ENCODE data around the gene SLC2A11. TPM values are rescaled to one million over a fixed set of nuclear protein-coding genes. Genes with fewer than 3 reads are reported as not detected.

The SLC2A11 gene, protein sequence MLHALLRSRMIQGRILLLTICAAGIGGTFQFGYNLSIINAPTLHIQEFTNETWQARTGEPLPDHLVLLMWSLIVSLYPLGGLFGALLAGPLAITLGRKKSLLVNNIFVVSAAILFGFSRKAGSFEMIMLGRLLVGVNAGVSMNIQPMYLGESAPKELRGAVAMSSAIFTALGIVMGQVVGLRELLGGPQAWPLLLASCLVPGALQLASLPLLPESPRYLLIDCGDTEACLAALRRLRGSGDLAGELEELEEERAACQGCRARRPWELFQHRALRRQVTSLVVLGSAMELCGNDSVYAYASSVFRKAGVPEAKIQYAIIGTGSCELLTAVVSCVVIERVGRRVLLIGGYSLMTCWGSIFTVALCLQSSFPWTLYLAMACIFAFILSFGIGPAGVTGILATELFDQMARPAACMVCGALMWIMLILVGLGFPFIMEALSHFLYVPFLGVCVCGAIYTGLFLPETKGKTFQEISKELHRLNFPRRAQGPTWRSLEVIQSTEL
- 20.6 and 20.7 TPM in 2 replicates for total RNA-seq (2014; rRNA removed; shearing (Covaris generic))
- 18.2 and 23.0 TPM in 2 replicates for polyA plus RNA-seq (2015; cell fraction: cytosol; rRNA removed)
- 97.9 and 105 TPM in 2 replicates for polyA plus RNA-seq (2015; cell fraction: nucleus; rRNA removed)

- in situ Hi-C loops (cut with HindIII; ENCODE audit: low pct_unique_long_range_greater_than_20kb, low sequenced_read_pairs), result no loop called here
- DNase-seq (ENCODE audit: low read depth, low spot score), result peak; percentile 99
Observed at GRCh38 chr22:23857606-23858483, at the start of gene SLC2A11. TSS of gene SLC2A11 (plus strand) at chr22:23857875. CDS start at chr22:23858000, 125 bp downstream.

- in situ Hi-C loops (cut with HindIII; ENCODE audit: low pct_unique_long_range_greater_than_20kb, low sequenced_read_pairs), result no loop called here
Observed at GRCh38 chr22:23812378-23812777, 45.3 kb upstream of the SLC2A11 start.

DNA sequence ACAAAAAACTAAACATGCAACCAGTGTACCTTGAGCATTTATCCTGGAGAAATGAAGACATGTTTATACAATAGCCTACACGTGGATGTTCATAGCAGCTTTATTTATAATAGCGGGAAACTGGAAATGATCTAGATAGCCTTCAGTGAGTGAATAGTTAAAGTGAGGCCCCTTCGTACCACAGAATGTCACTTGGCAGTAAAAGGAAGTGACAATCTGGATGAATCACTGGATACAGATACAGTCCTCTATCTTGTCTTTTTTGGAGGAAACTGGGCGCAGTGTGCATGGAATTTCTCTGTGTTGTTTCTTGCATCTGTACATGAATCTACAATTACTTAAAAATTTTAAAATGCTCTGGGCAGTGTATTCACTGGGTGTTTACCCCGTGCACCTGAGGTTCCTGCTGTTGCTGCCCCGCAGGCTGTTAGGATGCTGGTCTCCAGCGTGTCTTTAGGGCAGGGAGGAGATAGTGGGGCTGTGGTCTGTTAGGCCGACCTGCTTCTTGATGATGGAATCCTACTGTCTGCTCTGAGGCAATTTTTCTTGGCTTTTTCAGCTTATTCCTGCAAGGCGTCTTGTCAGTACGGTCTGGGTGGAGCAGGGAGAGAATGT is 42.0 kb upstream of the SLC2A11 start:
- no peak for DNase-seq (ENCODE audit: low read depth, low spot score)
- in situ Hi-C loops (cut with HindIII; ENCODE audit: low pct_unique_long_range_greater_than_20kb, low sequenced_read_pairs), result no loop called here

More at GRCh38 chr22:23812378-23812777, 45.3 kb upstream of the SLC2A11 start:
- no peak for DNase-seq (ENCODE audit: low read depth, low spot score)

GRCh38 chr22:23816156-23816976 is 41.3 kb upstream of the SLC2A11 start:
- in situ Hi-C loops (cut with HindIII; ENCODE audit: low pct_unique_long_range_greater_than_20kb, low sequenced_read_pairs), result no loop called here
- DNase-seq (ENCODE audit: low read depth, low spot score), result no peak

DNA sequence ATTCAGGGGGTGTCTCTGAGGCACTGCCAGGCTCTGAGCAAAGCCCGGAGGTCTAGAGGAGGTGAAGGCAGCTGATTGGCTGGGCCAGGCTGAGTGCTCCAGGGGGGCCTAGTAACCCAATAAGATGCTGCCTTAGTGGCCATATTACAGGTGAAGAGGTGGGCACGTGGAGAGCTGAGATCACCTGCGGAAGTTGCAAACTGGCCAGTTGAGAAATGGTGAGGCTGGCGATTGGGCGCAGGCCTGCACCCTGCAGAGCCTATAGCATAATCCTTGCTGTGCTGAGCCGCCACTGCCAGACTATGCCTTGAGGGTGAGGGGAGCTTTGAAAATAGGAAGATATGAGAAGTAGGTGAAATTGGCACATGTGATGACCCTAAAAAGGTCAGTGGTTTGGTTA is 40.5 kb upstream of the SLC2A11 start:
- in situ Hi-C loops (cut with HindIII; ENCODE audit: low pct_unique_long_range_greater_than_20kb, low sequenced_read_pairs), result no loop called here
- no peak for DNase-seq (ENCODE audit: low read depth, low spot score)

GRCh38 chr22:23818541-23818940 is 39.1 kb upstream of the SLC2A11 start:
- in situ Hi-C loops (cut with HindIII; ENCODE audit: low pct_unique_long_range_greater_than_20kb, low sequenced_read_pairs), result no loop called here
- no peak for DNase-seq (ENCODE audit: low read depth, low spot score)

DNA sequence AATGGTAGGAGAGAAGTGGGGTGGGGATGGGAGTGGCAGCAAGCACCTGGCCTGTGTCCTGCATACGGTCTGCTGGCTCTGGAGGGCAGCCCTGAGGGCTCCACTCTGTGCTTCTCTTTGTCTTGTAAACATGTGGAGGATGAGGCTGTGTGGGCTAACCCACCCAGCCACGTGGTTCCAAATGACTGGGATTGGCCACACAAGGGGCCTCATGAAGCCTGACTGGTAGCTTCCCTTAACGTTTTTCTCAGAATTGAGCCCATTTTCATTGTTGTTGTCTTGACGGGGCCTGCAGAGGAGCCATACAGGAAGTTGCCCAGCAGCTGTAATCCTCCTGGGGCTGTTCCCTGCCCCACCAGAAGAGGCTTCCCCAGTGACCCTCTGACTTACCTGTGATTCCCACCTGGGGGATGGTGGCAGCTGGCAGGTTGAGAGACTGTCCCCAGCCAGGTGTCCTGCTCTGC is 36.9 kb upstream of the SLC2A11 start:
- no peak for DNase-seq (ENCODE audit: low read depth, low spot score)
- in situ Hi-C loops (cut with HindIII; ENCODE audit: low pct_unique_long_range_greater_than_20kb, low sequenced_read_pairs), result no loop called here

- in situ Hi-C loops (cut with HindIII; ENCODE audit: low pct_unique_long_range_greater_than_20kb, low sequenced_read_pairs), result no loop called here
Observed at GRCh38 chr22:23822101-23822671, 35.5 kb upstream of the SLC2A11 start.

DNA sequence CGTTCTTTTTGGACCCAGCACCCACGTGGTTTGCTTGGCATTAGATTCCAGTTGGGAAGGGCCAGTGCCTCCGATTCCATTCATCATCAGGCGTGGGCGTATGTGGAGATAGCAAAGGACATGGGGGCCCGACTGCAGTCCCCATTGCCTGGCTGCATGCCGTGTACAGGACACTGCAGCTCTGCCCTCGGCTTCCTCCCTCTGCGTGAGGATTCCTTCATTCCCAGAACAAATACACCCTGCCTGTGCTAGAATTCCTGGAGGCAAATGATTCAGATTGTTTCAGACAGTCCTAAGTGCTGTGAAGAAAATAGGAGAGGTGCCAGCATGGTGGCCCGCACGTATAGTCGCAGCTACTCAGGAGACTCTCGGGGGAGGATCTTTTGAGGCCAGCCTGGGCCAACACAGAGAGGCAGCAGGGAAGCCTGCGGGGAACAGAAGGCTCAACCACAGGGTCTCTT is 34.3 kb upstream of the SLC2A11 start:
- in situ Hi-C loops (cut with HindIII; ENCODE audit: low pct_unique_long_range_greater_than_20kb, low sequenced_read_pairs), result no loop called here

More at GRCh38 chr22:23822101-23822671, 35.5 kb upstream of the SLC2A11 start:
- DNase-seq (ENCODE audit: low read depth, low spot score), result no peak

DNA sequence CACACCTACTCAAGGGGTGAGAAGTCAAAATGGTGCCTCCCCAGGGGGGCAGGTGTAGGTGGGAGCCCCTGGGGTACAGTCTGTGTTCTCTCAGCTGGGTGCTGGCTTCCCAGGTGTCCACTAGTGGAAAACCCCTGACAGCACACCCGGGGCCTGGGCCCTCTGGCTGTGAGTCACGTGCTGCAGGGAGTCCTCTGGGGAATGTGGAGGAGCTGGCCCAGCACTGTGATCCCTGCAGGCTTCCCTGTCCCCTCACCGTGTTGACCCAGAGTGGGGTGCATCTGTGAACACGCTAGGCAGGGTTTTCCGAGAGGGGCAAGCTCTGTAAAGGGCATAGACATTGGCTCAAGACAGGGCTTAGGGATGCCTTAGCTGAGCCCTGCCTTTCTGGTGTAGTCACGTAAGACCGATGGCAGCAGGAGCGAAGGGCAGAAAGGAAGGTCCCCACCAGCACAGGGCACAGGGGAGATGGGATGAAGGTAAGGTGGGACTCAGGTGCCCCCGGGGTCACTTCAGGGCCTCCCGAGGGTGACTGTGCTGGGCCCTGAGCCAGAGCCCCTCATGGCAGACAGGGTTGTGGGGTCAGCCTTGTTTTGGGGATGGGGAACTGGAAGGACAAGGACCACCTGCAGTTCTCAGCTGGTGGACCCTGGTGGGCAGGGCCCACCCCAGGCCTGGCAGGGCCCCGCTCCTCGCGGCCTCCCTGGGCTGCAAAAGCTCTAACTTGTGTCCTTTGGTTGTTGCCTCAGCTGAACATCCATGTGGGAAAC is 33.0 kb upstream of the SLC2A11 start:
- DNase-seq (ENCODE audit: low read depth, low spot score), result no peak
- in situ Hi-C loops (cut with HindIII; ENCODE audit: low pct_unique_long_range_greater_than_20kb, low sequenced_read_pairs), result no loop called here

More for the DNA sequence above, 34.3 kb upstream of the SLC2A11 start:
- DNase-seq (ENCODE audit: low read depth, low spot score), result no peak

- in situ Hi-C loops (cut with HindIII; ENCODE audit: low pct_unique_long_range_greater_than_20kb, low sequenced_read_pairs), result no loop called here
- no peak for DNase-seq (ENCODE audit: low read depth, low spot score)
Observed at GRCh38 chr22:23825246-23825905, 32.3 kb upstream of the SLC2A11 start.

- peak; percentile 21 for DNase-seq (ENCODE audit: low read depth, low spot score)
- in situ Hi-C loops (cut with HindIII; ENCODE audit: low pct_unique_long_range_greater_than_20kb, low sequenced_read_pairs), result no loop called here
Observed at GRCh38 chr22:23826510-23827350, 30.9 kb upstream of the SLC2A11 start.

- in situ Hi-C loops (cut with HindIII; ENCODE audit: low pct_unique_long_range_greater_than_20kb, low sequenced_read_pairs), result no loop called here
- DNase-seq (ENCODE audit: low read depth, low spot score), result no peak
Observed at GRCh38 chr22:23827351-23827995, 30.2 kb upstream of the SLC2A11 start.

Measured in SK-MEL-5 (cell line).